Trophoblast cell (in vitro differentiated cells and primary cell): ENCODE measurements around the gene AHNAK.

ENCODE experiments used
- DNase-seq, 2 donors: peaks; one replicate each; pipeline ENCODE4 v3.0.0-alpha.2; 2016
- H2AFZ ChIP-seq: 2 replicates; pipeline ENCODE4 v1.6.1; 2013; ENCODE audit warnings: low read length, moderate library complexity, mild to moderate bottlenecking; ENCODE audit not compliant: insufficient read depth, poor library complexity
- H2AK5ac ChIP-seq: 2 replicates; pipeline ENCODE4 v1.6.1; 2013; ENCODE audit warnings: mild to moderate bottlenecking, low read length
- H2BK120ac ChIP-seq: 2 replicates; pipeline ENCODE4 v1.6.1; 2013; ENCODE audit warnings: low read length, mild to moderate bottlenecking, moderate library complexity; ENCODE audit not compliant: insufficient read depth, poor library complexity
- H2BK12ac ChIP-seq: 2 replicates; pipeline ENCODE4 v1.6.1; 2013; ENCODE audit warnings: mild to moderate bottlenecking, low read length, moderate library complexity
- H2BK5ac ChIP-seq: 2 replicates; pipeline ENCODE4 v1.6.1; 2013; ENCODE audit warnings: low read length, low read depth, moderate library complexity, mild to moderate bottlenecking; ENCODE audit not compliant: poor library complexity
- H3K14ac ChIP-seq: 2 replicates; pipeline ENCODE4 v1.6.1; 2013; ENCODE audit warnings: mild to moderate bottlenecking, low read length
- H3K18ac ChIP-seq: 2 replicates; pipeline ENCODE4 v1.6.1; 2013; ENCODE audit warnings: mild to moderate bottlenecking, low read length
- H3K23ac ChIP-seq: 2 replicates; pipeline ENCODE4 v1.6.1; 2013; ENCODE audit warnings: low read length
- H3K27ac ChIP-seq: 2 replicates; pipeline ENCODE4 v1.5.1; 2013; ENCODE audit warnings: low read depth, mild to moderate bottlenecking, inconsistent platforms, low read length, moderate library complexity
- H3K27me3 ChIP-seq: 2 replicates; pipeline ENCODE4 v1.6.1; 2013; ENCODE audit warnings: inconsistent platforms, mild to moderate bottlenecking, low read length, moderate library complexity; ENCODE audit not compliant: insufficient read depth
- H3K36me3 ChIP-seq, 2 experiments: 1 replicate in 1 of 2; 2 replicates in 1 of 2; pipeline ENCODE4 v1.6.1; 2013; ENCODE audit warnings: low read length in 2 of 2, mild to moderate bottlenecking in 2 of 2, moderate library complexity in 1 of 2; ENCODE audit not compliant: insufficient read depth in 2 of 2, control insufficient read depth in 1 of 2
- H3K4ac ChIP-seq: 2 replicates; pipeline ENCODE4 v1.6.1; 2013; ENCODE audit warnings: low read depth, mild to moderate bottlenecking, low read length, moderate library complexity
- H3K4me1 ChIP-seq, 2 experiments: 1 replicate in 1 of 2; 2 replicates in 1 of 2; pipeline ENCODE4 v1.6.1; 2013; ENCODE audit warnings: low read length in 2 of 2, mild to moderate bottlenecking in 2 of 2, moderate library complexity in 1 of 2; ENCODE audit not compliant: insufficient read depth in 2 of 2, control insufficient read depth in 1 of 2
- H3K4me2 ChIP-seq: 2 replicates; pipeline ENCODE4 v1.6.1; 2013; ENCODE audit warnings: inconsistent platforms, mild to moderate bottlenecking, low read length, moderate library complexity
- H3K4me3 ChIP-seq: 2 replicates; pipeline ENCODE4 v1.5.1; 2013; ENCODE audit warnings: mild to moderate bottlenecking, low read depth, low read length, inconsistent platforms
- H3K79me1 ChIP-seq: one replicate; pipeline ENCODE4 v1.6.1; 2013; ENCODE audit warnings: low read length
- H3K79me2 ChIP-seq: 2 replicates; pipeline ENCODE4 v1.6.1; 2013; ENCODE audit warnings: low read length, mild to moderate bottlenecking; ENCODE audit not compliant: control insufficient read depth, insufficient read depth, poor library complexity
- H3K9ac ChIP-seq: 2 replicates; pipeline ENCODE4 v1.6.1; 2013; ENCODE audit warnings: mild to moderate bottlenecking, low read length
- H3K9me3 ChIP-seq: 2 replicates; pipeline ENCODE4 v1.6.1; 2013; ENCODE audit warnings: low read depth, mild to moderate bottlenecking, control low read depth, inconsistent platforms, low read length; ENCODE audit not compliant: insufficient read depth
- H4K12ac ChIP-seq: 2 replicates; pipeline ENCODE4 v1.6.1; 2013; ENCODE audit warnings: low read depth, mild to moderate bottlenecking, low read length, moderate library complexity
- H4K8ac ChIP-seq: 2 replicates; pipeline ENCODE4 v1.6.1; 2013; ENCODE audit warnings: low read depth, mild to moderate bottlenecking, low read length, moderate library complexity
- H4K91ac ChIP-seq: one replicate; pipeline ENCODE4 v1.6.1; 2013; ENCODE audit warnings: low read depth, mild to moderate bottlenecking, low read length, moderate library complexity
- WGBS: extraction: QIAGEN DNeasy Blood & Tissue Kit; methylation state at CpG from one replicate; pipeline ENCODE4 v1.1.7; 2013; ENCODE audit warnings: missing lambda C conversion rate; ENCODE audit not compliant: insufficient read length, insufficient coverage; ENCODE audit errors: extremely low coverage; 5-methylcytosine and 5-hydroxymethylcytosine counted together

Gene AHNAK

GRCh38 chr11:62547691-62548281 lies 1.2 kb upstream of the AHNAK start:
- Histone ChIP-seq H3K79me2 (peaks cover 47% of the 10 kb centered on the region), H2BK12ac (peak overlapping the region; percentile 96), H3K27ac (peak overlapping the region; percentile 98), H3K27me3 (no peaks in the 10 kb centered on the region), H3K4ac (peak overlapping the region; percentile 95), H3K4me2 (peak overlapping the region; percentile 93), H2AFZ (peak overlapping the region; percentile 21), H3K79me1 (peaks cover 47% of the 10 kb centered on the region), H3K9me3 (peaks cover 4% of the 10 kb centered on the region), H3K23ac (no peak overlapping the region), H3K4me1 (peaks cover 20 to 25% of the 10 kb centered on the region in 2 experiments), H3K9ac (peak overlapping the region; percentile 42), H2AK5ac (peak overlapping the region; percentile 27), H3K14ac (peak overlapping the region; percentile 96), H3K4me3 (peak overlapping the region; percentile 25), H4K91ac (peak overlapping the region; percentile 96), H2BK120ac (peak overlapping the region; percentile 96), H3K36me3 (peaks cover 16 to 20% of the 10 kb centered on the region in 2 experiments), H4K8ac (peak overlapping the region; percentile 69), H2BK5ac (peak overlapping the region; percentile 94), H4K12ac (no peak overlapping the region), H3K18ac (peak overlapping the region; percentile 85)
- DNase-seq, result peak in 1 of 2 donors; percentile 41
- WGBS, result no CpG with 5 or more reads among the region's 8 CpGs

GRCh38 chr11:62546929-62547625 lies 471 bp upstream of the AHNAK start:
- Histone ChIP-seq H4K12ac (peak overlapping the region; percentile 45), H3K27ac (peak overlapping the region; percentile 98), H4K91ac (peak overlapping the region; percentile 96), H3K9ac (peak overlapping the region; percentile 83), H3K14ac (peak overlapping the region; percentile 96), H3K4me2 (peak overlapping the region; percentile 93), H3K4ac (peak overlapping the region; percentile 95), H2BK120ac (peak overlapping the region; percentile 96), H3K23ac (no peak overlapping the region), H3K79me1 (peaks cover 50% of the 10 kb centered on the region), H2BK12ac (peak overlapping the region; percentile 96), H3K36me3 (peaks cover 20 to 24% of the 10 kb centered on the region in 2 experiments), H3K4me1 (peaks cover 22 to 27% of the 10 kb centered on the region in 2 experiments), H3K9me3 (peaks cover 6% of the 10 kb centered on the region), H3K27me3 (no peaks in the 10 kb centered on the region), H2AFZ (peak overlapping the region; percentile 32), H2AK5ac (peak overlapping the region; percentile 87), H4K8ac (peak overlapping the region; percentile 69), H3K79me2 (peaks cover 54% of the 10 kb centered on the region), H2BK5ac (peak overlapping the region; percentile 94), H3K18ac (peak overlapping the region; percentile 85), H3K4me3 (peak overlapping the region; percentile 96)
- WGBS, result no CpG with 5 or more reads among the region's 40 CpGs
- peak; percentile 78 to 90 for DNase-seq

GRCh38 chr11:62545437-62546243 lies 966 bp downstream of the AHNAK start:
- H3K4me3 ChIP-seq, result peak overlapping the region; percentile 96
- peaks cover 6% of the 10 kb centered on the region for H3K9me3 ChIP-seq
- H3K79me2 ChIP-seq, result peaks cover 68% of the 10 kb centered on the region
- peak overlapping the region; percentile 99 for H3K18ac ChIP-seq
- H3K9ac ChIP-seq, result peak overlapping the region; percentile 97
- H3K27ac ChIP-seq, result peak overlapping the region; percentile 98
- peak overlapping the region; percentile 89 for H4K12ac ChIP-seq
- H4K91ac ChIP-seq, result peak overlapping the region; percentile 98
- H2AFZ ChIP-seq, result peak overlapping the region; percentile 74
- no CpG with 5 or more reads among the region's 59 CpGs for WGBS
- peaks cover 50% of the 10 kb centered on the region for H3K79me1 ChIP-seq
- H3K23ac ChIP-seq, result peak overlapping the region; percentile 90
- H3K4me2 ChIP-seq, result peak overlapping the region; percentile 65
- DNase-seq, result peak; percentile 85 to 88
- H3K14ac ChIP-seq, result peak overlapping the region; percentile 99
- peaks cover 30 to 31% of the 10 kb centered on the region in 2 experiments for H3K36me3 ChIP-seq
- no peaks in the 10 kb centered on the region for H3K27me3 ChIP-seq
- H3K4ac ChIP-seq, result peak overlapping the region; percentile 100
- H2BK12ac ChIP-seq, result peak overlapping the region; percentile 72
- peaks cover 29 to 33% of the 10 kb centered on the region in 2 experiments for H3K4me1 ChIP-seq
- H2BK120ac ChIP-seq, result peak overlapping the region; percentile 98
- H4K8ac ChIP-seq, result peak overlapping the region; percentile 93
- peak overlapping the region; percentile 94 for H2AK5ac ChIP-seq
- peak overlapping the region; percentile 99 for H2BK5ac ChIP-seq
